ENCODE measurements around the gene KRT78. TPM values are rescaled to one million over a fixed set of nuclear protein-coding genes. Genes with fewer than 3 reads are reported as not detected.
"Not testable (repeated sequence)": the region's sequence is repeated elsewhere in the genome, so short reads cannot be mapped to it uniquely, and the experiment has no call there.

The KRT78 gene
- total RNA-seq, 4 donors from 2014 or later = 10.8 TPM; not detected in 3

- DNase-seq (ENCODE audit: low spot score in 2 of 2) = no peak
- 80 to 92% methylated on average over 6 to 7 of the region's 7 CpGs for WGBS, 2 donors
- H3K9me3 ChIP-seq = no peaks in the 10 kb centered on the region
- TF ChIP-seq POLR2A (IDR thresholded peaks at IDR 0.05) = no peak
- no peak for TF ChIP-seq EP300 (IDR thresholded peaks at IDR 0.05)
- TF ChIP-seq CTCF (IDR thresholded peaks at IDR 0.05) = no peak
- H3K27me3 ChIP-seq = no peaks in the 10 kb centered on the region
- no peaks in the 10 kb centered on the region for H3K36me3 ChIP-seq
- H3K27ac ChIP-seq = no peak overlapping the region
- H3K4me1 ChIP-seq = no peaks in the 10 kb centered on the region
- no peak overlapping the region for H3K4me3 ChIP-seq
Observed at GRCh38 chr12:52892207-52892852, 43.5 kb upstream of the KRT78 start.

GRCh38 chr12:52891044-52891443, 42.2 kb upstream of the KRT78 start:
- Histone ChIP-seq H3K27ac (no peak overlapping the region), H3K9me3 (no peaks in the 10 kb centered on the region), H3K4me3 (no peak overlapping the region), H3K4me1 (no peaks in the 10 kb centered on the region), H3K36me3 (no peaks in the 10 kb centered on the region), H3K27me3 (no peaks in the 10 kb centered on the region)
- 57 to 62% methylated on average over 2 of the region's 2 CpGs for WGBS, 2 donors
- DNase-seq (ENCODE audit: low spot score in 2 of 2) = no peak
- no peak for TF ChIP-seq CTCF (IDR thresholded peaks at IDR 0.05)
- no peak for TF ChIP-seq EP300 (IDR thresholded peaks at IDR 0.05)
- no peak for TF ChIP-seq POLR2A (IDR thresholded peaks at IDR 0.05)

GRCh38 chr12:52890417-52890816, 41.6 kb upstream of the KRT78 start:
- Histone ChIP-seq H3K9me3 (no peaks in the 10 kb centered on the region), H3K36me3 (no peaks in the 10 kb centered on the region), H3K4me3 (no peak overlapping the region), H3K27ac (no peak overlapping the region), H3K27me3 (no peaks in the 10 kb centered on the region), H3K4me1 (no peaks in the 10 kb centered on the region)
- DNase-seq (ENCODE audit: low spot score in 2 of 2) = no peak
- TF ChIP-seq EP300 (IDR thresholded peaks at IDR 0.05) (no peak), POLR2A (IDR thresholded peaks at IDR 0.05) (no peak), CTCF (IDR thresholded peaks at IDR 0.05) (no peak)
- WGBS, 2 donors = 82 to 84% methylated on average over 3 of the region's 3 CpGs

GRCh38 chr12:52884526-52885293, 35.9 kb upstream of the KRT78 start:
- Histone ChIP-seq H3K9me3 (no peaks in the 10 kb centered on the region), H3K4me3 (no peak overlapping the region), H3K36me3 (no peaks in the 10 kb centered on the region), H3K27ac (no peak overlapping the region), H3K4me1 (peaks cover 0 to 6% (median 2%) of the 10 kb centered on the region in 4 donors), H3K27me3 (no peaks in the 10 kb centered on the region)
- peak; percentile 62 to 84 for DNase-seq (ENCODE audit: low spot score in 2 of 2)
- WGBS, 2 donors = 26 to 29% methylated on average over 13 of the region's 13 CpGs
- TF ChIP-seq EP300 (IDR thresholded peaks at IDR 0.05) = no peak
- no peak for TF ChIP-seq POLR2A (IDR thresholded peaks at IDR 0.05)
- TF ChIP-seq CTCF (IDR thresholded peaks at IDR 0.05) = peak; percentile 73 to 92 (median 86)

GRCh38 chr12:52880499-52880898, 31.7 kb upstream of the KRT78 start:
- H3K9me3 ChIP-seq; H3K36me3 ChIP-seq; H3K4me3 ChIP-seq; H3K27ac ChIP-seq; H3K27me3 ChIP-seq; DNase-seq (ENCODE audit: low spot score in 2 of 2): not testable (repeated sequence)
- 57 to 70% methylated on average over 8 of the region's 8 CpGs for WGBS, 2 donors
- H3K4me1 ChIP-seq = peaks cover 0 to 18% (median 8%) of the 10 kb centered on the region in 4 donors
